GM21526 (cell line): Measurements from ENCODE around the gene PRKAR1B.
"Not testable (repeated sequence)": the region's sequence is repeated elsewhere in the genome, so short reads cannot be mapped to it uniquely, and the experiment has no call there.

Experiments
- ATAC-seq: cut with Tn5 transposase; IDR thresholded peaks from one replicate; pipeline ENCODE4 v1.9.1; 2021; ENCODE audit warnings: moderate library complexity; ENCODE audit not compliant: unreplicated experiment, low FRiP score

PRKAR1B gene

DNA sequence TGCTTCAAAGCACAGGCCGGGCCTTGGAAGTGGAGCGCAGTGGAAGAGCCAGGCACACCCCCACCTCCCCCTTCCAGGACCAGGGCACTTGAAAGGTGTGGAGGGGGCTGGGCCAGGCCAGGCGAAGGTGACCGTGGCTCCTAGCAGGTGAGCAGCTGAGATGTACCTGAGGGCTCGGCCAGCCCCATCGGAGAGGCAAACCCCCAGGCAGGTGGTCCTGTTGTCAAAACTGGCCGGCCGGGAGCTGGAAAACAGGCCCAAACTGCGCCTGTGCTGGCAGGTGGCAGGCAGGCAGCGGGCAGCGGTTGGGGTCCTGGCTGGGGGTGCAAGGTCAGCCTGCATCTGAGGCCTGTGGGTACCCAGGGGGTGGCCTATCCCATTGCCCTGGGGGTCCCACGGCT is 97.0 kb downstream of the PRKAR1B start:
- ATAC-seq: no peak

GRCh38 chr7:628826-629225 is 98.3 kb downstream of the PRKAR1B start:
- no peak for ATAC-seq

DNA sequence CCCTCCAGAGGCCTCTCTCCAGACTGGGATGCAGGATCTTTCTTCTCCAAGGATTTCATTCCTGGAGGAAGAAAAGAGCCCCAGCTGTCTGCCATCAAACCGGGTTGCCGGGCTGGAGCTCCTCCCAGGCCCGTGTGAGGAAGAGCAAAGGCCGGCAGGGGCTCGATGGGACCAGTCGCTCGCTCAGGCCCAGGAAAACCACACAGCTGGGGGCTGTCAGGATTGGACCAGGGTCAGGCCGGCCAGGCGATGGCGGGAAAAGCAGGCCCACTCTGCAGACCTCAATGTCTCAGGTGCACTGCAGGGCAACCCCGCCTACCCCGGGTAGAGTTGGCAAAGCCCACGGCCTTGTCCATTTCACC is 98.7 kb downstream of the PRKAR1B start:
- ATAC-seq: no peak

DNA sequence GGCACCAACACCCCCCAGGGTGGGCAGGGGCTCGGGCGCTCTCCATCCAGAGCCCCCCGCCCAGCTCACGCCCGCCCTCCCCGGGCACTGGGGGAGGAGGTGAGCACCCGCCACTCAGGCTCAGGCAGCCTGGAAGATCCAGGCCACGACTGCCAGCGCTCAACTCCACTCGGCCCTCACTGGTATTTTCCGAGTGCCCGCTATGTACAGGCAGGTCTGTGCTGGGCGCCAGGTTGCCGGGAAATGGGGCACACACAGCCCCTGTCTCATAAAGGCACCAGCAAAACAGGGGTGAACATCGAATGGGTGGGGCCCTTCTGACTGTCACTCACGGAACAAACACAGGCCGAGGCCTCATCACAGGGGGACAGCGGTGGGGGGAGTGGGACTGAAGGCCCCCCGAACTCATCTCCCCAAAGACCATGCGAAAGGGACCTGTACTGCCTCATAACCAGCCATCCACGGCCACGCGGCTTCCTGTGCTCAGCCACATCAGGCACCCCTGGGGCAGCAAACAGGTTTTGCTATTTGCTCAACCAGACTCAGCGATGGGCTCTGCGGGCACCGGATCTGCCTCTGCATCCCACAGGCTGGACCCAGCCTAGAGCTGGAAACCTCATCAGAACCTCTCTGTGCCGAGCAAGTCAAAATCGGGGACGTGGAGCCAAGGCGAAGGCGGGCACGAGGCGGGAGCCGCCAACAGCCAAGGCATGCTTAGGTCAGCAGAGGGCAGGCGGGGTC is 99.2 kb downstream of the PRKAR1B start:
- no peak for ATAC-seq

GRCh38 chr7:625376-625971 is 101.6 kb downstream of the PRKAR1B start:
- no peak for ATAC-seq

- no peak for ATAC-seq
Observed at GRCh38 chr7:623464-623863, 103.6 kb downstream of the PRKAR1B start.

DNA sequence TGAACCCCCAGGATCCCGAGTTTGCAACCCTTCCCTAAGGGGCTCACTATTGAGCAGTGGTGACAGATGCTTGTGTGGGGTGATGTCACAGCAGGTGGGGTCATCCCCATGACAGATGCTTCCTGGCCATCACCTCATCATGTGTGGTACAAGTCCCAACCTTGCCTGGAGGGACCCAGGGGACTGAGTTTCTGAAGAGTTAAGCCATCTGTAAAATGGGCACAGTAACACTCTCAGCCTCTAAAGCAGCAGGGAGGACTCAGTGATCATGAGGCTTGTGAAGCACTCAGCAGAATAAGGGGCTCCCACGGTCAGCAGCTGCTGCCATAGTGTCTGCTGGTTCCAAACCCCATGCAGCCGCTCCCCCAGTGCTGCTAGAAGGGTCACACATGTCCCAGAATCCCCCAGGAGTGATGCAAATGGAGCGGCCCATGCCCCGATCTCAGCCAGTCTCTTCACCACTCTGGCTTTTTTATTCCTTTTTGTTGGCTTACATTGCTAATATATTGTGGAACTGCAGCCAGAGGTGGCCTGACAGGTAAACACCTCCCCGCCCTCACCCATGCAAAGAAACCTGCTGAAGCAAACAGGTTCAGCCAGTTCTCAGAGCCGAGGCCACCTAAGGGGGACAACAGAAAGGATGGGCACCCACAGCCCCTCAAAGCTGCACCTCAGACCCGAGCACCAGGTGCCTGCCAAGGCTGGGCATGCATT is 105.4 kb downstream of the PRKAR1B start:
- no peak for ATAC-seq

GRCh38 chr7:620885-621284 is 106.2 kb downstream of the PRKAR1B start:
- ATAC-seq: no peak

- ATAC-seq: no peak
Observed at GRCh38 chr7:620056-620455, 107.0 kb downstream of the PRKAR1B start.

DNA sequence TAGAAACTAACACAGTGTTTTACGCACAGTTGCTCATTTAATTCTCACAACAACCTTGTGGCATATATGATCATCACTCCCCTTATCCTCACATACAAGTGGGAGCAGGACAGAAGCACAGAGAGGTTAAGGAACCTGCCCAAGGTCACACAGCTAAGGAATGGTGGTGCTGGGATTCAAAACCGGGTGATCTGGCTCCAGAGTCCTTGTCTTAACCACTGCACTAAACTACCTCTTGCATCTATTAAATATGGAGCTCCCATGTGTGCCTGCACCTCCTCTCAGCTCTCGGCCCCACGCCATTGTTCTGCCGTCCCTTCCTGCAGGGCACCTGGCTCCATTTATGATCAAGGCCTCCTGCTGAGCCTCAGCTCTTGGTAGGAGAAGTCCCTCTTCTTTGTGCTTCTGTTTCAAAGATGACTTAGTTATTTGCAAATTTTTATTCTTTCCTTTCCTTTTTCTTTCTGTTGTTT is 107.7 kb downstream of the PRKAR1B start:
- ATAC-seq: no peak

- ATAC-seq: no peak
Observed at GRCh38 chr7:618539-619367, 108.3 kb downstream of the PRKAR1B start.

DNA sequence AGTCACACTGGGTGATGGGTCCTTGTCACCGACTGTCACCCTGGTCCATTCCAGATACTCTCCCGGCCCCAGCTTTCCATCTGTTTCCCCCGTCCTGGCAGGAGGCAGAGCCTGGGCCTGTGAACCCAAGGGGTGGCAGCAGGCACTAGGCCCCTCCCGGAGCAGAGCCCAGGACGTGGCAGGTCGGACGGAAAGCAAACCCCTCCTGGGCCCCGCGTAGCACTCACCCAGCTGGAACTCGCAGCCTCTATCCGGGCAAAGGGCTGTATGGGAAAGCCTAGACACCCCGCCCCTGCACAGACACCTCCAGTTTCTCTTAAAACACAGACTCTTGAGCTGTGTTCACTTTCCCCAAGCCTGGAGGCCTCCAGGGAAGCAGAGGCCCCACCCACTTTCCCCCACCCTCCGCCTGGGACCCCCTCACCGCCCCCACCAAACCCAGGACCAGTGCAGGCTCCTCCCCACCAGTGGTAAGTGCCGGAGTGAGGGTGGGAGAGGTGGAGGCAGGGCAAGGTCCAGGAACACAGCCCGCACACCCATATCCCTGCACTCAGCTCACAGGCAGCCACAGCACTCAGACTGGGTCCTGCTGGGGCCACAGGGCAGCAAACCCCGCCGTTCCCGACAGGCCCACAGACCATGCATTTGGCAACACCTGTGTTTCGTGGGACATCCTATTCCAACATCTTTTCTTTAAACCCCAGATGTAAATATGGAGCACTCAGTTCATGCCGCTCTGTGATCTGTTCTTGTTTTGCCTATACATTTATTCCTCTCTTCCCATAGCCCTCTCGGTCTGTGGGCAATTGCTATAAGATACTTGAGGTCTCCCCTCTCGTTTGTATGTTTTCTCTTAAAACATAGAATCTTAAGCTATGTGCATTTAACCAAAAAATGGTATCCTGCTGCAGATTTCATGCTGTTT is 109.2 kb downstream of the PRKAR1B start:
- no peak for ATAC-seq

DNA sequence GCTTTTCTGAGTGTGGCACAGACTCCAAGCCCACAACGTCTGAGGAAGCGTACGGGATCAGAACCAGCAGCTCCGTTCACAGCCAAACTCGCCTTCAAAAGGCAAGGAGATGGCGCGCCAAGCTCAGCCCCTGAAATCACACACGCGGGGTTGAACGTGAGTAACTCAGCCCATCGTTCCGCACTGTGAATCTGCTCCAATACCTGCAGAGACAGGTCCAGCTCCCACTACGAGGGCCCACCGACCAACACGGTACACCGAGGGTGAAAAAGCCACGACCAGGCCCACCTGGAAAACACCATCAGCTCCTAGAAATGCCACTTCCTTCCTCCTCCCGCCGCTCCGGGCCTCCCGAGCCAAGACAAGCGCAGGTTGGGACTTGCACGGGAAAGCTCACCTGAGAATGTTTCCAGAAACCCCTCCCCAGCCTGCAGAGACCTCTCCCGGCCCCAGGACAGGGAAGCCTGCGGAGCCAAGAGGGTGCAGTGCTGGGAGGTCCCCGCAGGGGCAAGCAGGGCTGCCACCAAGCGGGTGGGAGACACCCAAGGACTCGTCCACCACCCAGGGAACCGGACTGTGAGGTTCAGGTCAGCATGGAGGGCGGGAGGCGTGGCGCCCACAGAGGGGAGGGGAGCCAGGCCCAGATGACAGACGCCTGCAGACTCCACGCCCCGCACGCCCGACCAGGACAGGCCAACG is 113.5 kb downstream of the PRKAR1B start:
- no peak for ATAC-seq

DNA sequence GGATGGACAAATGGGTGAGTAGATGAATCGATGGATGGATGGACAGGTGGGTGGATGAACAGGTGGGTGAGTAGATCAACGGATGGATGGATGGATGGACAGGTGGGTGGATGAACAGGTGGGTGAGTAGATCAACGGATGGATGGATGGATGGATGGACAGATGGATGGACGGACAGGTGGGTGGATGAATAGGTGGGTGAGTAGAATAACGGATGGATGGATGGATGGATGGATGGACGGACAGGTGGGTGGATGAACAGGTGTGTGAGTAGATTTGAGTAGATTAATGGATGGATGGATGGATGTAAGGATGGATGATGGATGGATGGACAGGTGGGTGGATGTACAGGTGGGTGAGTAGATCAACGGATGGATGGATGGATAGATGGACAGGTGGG is 115.2 kb downstream of the PRKAR1B start:
- not testable (repeated sequence) for ATAC-seq

GRCh38 chr7:611281-611810 is 115.7 kb downstream of the PRKAR1B start:
- ATAC-seq: no peak

DNA sequence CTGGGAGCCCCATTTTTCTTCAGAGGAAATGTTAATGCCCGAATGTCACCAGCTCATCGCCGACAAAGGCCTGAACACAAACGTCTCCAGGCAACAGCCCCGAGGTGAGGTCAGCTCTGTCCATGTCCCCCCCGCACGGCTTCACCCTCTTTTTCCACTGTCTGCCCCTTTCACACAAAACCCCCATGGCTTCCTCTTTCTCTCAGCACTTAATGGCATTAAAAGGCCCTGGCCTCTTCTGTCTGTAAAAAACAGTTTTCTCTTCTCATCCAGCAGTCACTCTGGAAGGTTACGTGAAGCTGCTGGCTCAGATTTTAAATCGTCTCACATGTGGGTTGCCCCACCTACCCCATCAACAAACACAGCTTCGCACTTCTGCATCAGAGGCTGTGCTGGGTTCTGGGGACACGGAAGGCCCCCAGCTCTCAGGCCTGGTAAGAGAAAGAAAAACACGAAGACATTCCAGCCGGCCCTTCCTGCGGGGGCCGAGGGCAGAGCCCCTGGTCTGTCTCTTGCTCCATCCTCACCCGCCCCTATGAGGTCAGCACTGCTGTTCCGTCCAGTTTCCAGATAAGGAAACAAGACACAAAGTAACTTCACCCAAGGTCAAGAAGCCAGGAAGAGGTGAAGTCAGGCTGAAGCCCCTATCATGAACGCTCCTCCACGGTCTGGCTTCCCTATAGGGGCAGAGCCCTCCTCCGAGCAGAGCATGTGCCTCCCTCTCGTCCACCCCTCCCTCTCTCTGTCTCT is 116.4 kb downstream of the PRKAR1B start:
- ATAC-seq: no peak

DNA sequence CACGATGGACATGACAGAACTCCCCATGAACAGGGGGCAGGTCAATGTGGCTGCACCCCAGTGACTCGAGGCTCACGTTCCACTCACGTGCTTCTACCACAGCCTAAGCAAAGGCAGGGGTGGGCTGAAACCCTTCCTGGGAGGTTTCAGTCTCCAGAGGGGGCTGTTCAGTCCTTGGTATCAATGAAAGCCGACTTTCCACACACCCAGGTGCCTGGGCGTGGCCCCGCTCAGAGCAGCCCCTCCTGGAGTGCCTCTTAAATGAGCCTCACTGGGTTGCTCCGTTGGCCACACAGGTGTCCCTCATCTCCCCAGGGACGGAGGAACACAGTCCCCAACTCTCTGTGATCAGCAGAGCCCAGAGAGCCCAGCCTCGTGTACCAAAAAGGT is 116.9 kb downstream of the PRKAR1B start:
- ATAC-seq: no peak

DNA sequence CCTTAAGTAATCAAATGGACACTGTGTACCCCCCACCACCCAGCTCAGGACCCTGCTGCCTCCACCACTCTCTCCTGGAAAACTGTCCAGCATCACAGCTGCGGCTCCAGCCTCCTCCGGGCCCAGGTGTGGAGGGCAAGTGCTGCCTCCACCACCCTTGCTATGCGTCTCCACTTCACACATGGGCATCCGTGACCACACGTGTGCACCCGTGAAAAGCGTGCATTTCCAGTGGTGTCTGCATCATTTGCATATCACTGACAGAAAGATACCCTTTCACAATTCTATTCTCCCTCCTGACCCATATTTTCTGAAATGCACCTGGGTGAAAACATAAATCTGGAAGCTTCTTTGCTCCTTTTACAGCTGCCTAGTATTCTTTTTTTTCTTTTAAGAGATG is 117.7 kb downstream of the PRKAR1B start:
- no peak for ATAC-seq
